ENCODE data around the gene GPC5.

GRCh38 chr13:92460479-92460878 is 1062.1 kb downstream of the GPC5 start:
- TF ChIP-seq PBX3 (IDR thresholded peaks at IDR 0.05), result no peak
- no peak for TF ChIP-seq POLR2A (IDR thresholded peaks at IDR 0.05; ENCODE audit: low read length)
- no peak for TF ChIP-seq EP300 (IDR thresholded peaks at IDR 0.05)
- no peak for TF ChIP-seq CTCF (IDR thresholded peaks at IDR 0.05)
- TF ChIP-seq NR3C1 (IDR thresholded peaks at IDR 0.05), result no peak
- TF ChIP-seq ELK1 (IDR thresholded peaks at IDR 0.05; ENCODE audit: low read depth, low read length), result no peak
- no peak for TF ChIP-seq HOXA7 (CRISPR knock-in tag; IDR thresholded peaks at IDR 0.05)
- no peak for TF ChIP-seq RCOR1 (IDR thresholded peaks at IDR 0.05; ENCODE audit: low read depth, low read length)
- no peak for TF ChIP-seq MAFK (IDR thresholded peaks at IDR 0.05; ENCODE audit: partially characterized antibody)
- no peak for TF ChIP-seq FOSL2 (IDR thresholded peaks at IDR 0.05)
- no peak for TF ChIP-seq FOSL2 (CRISPR knock-in tag; IDR thresholded peaks at IDR 0.05)
- no peak for TF ChIP-seq HDAC2 (IDR thresholded peaks at IDR 0.05)

Measured in A549 (cell line).